ENCODE results near the gene EBPL. TPM values are rescaled to one million over a fixed set of nuclear protein-coding genes. Genes with fewer than 3 reads are reported as not detected.

Gene EBPL
- total RNA-seq, 6 experiments from 2014 or later = 69.5 to 82.8 (median 75.5) TPM

- Mint-ChIP-seq H3K36me3 (ENCODE audit: low read depth) (peaks cover 33% of the 10 kb centered on the region), H3K27ac (peak overlapping the region; percentile 78), H3K4me3 (no peak overlapping the region), H3K27me3 (ENCODE audit: insufficient read depth) (no peaks in the 10 kb centered on the region), H3K4me1 (ENCODE audit: low read depth) (peaks cover 12% of the 10 kb centered on the region), H3K9me3 (no peaks in the 10 kb centered on the region)
- DNase-seq = peak; percentile 39
- no peak for TF ChIP-seq CTCF (IDR thresholded peaks at IDR 0.05)
Measured at GRCh38 chr13:49681842-49682435, 9.3 kb downstream of the EBPL start.

DNA sequence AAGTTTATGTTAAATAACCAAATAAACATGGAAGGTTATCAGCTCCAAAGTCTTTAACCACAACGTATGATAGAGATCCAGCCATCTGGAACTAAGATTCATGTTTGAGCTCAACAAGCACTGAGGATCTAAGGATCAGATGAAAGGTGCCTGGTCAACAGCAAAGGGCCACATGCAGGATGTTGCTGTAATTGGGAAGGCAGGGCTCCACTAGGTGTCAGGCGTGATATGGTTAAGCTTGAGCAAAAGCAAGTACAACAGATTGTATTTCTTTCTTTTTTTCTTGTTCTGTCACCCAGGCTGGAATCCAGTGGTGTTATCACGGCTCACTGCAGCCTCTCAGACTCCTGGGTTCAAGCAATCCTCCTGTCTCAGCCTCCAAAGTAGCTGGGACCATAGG lies 12.0 kb downstream of the EBPL start:
- Mint-ChIP-seq H3K4me1 (ENCODE audit: low read depth) (peaks cover 12% of the 10 kb centered on the region), H3K27ac (no peak overlapping the region)

GRCh38 chr13:49678191-49678914 lies 12.9 kb downstream of the EBPL start:
- Mint-ChIP-seq H3K36me3 (ENCODE audit: low read depth) (peaks cover 32% of the 10 kb centered on the region), H3K9me3 (no peaks in the 10 kb centered on the region), H3K4me1 (ENCODE audit: low read depth) (peaks cover 12% of the 10 kb centered on the region), H3K4me3 (no peak overlapping the region), H3K27me3 (ENCODE audit: insufficient read depth) (no peaks in the 10 kb centered on the region), H3K27ac (no peak overlapping the region)
- TF ChIP-seq CTCF (IDR thresholded peaks at IDR 0.05) = no peak
- no peak for DNase-seq

More for the DNA sequence above, 12.0 kb downstream of the EBPL start:
- peaks cover 32% of the 10 kb centered on the region for H3K36me3 Mint-ChIP-seq (ENCODE audit: low read depth)
- H3K9me3 Mint-ChIP-seq = no peaks in the 10 kb centered on the region
- DNase-seq = no peak
- no peak overlapping the region for H3K4me3 Mint-ChIP-seq
- H3K27me3 Mint-ChIP-seq (ENCODE audit: insufficient read depth) = no peaks in the 10 kb centered on the region
- no peak; the same call in 1 of the 2 replicates for TF ChIP-seq CTCF (IDR thresholded peaks at IDR 0.05)

DNA sequence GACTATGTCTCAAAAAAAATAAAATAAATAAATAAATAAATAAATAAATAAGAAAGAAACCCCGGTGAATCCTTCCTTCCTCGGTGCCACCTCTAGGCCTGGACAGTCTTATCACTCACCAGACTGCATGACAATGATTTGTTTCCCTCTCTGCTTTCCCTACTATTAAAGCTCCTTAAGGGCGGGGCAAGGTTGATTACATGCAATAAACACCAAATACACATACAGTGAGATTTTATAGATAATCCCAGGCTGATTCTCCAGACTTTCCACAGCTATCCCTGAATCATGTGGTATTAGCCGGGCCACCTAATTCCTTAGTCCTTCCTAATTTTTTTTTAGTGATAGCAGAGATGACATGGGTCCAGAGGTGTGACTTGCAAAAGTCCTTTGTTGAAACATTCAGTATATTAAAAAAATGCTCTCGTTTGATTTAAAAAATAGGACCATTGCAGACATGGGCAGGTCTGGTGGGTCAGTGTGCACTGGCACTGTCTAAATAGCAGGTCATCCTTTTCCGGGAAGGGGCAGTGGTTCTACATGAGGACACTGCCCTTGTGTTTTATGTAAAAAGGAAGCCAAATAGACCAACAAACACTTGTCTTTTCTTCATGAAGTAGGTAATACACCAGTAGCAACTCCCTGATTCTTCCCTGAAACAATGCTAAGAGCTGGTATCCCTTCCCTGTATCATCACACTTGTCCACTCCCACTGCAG lies 14.5 kb downstream of the EBPL start:
- H3K4me1 Mint-ChIP-seq (ENCODE audit: low read depth) = peaks cover 8% of the 10 kb centered on the region
- H3K36me3 Mint-ChIP-seq (ENCODE audit: low read depth) = peaks cover 32% of the 10 kb centered on the region
- H3K4me3 Mint-ChIP-seq = no peak overlapping the region
- no peak overlapping the region for H3K27ac Mint-ChIP-seq
- no peaks in the 10 kb centered on the region for H3K9me3 Mint-ChIP-seq
- H3K27me3 Mint-ChIP-seq (ENCODE audit: insufficient read depth) = no peaks in the 10 kb centered on the region; the same call in 1 of the 2 replicates
- no peak for TF ChIP-seq CTCF (IDR thresholded peaks at IDR 0.05)
- DNase-seq = no peak

GRCh38 chr13:49670828-49671227 lies 20.5 kb downstream of the EBPL start:
- Mint-ChIP-seq H3K4me3 (no peak overlapping the region), H3K27ac (peak overlapping the region; percentile 9; the same call in 1 of the 2 replicates), H3K9me3 (no peaks in the 10 kb centered on the region), H3K4me1 (ENCODE audit: low read depth) (peaks cover 38% of the 10 kb centered on the region), H3K27me3 (ENCODE audit: insufficient read depth) (no peaks in the 10 kb centered on the region; the same call in 1 of the 2 replicates), H3K36me3 (ENCODE audit: low read depth) (peaks cover 26% of the 10 kb centered on the region)
- DNase-seq = no peak
- TF ChIP-seq CTCF (IDR thresholded peaks at IDR 0.05) = no peak
